Putamen (tissue), 1 donor: ENCODE data around the gene MRC1.

Experiments
- DNase-seq: peaks from one replicate; pipeline ENCODE4 v3.0.0-alpha.2; 2016; ENCODE audit warnings: low spot score

MRC1 gene

GRCh38 chr10:17795813-17796594 lies 13.1 kb upstream of the MRC1 start:
- DNase-seq, result no peak

- no peak for DNase-seq
Observed at GRCh38 chr10:17801507-17801906, 7.6 kb upstream of the MRC1 start.

- DNase-seq, result no peak
Observed at GRCh38 chr10:17802350-17802749, 6.8 kb upstream of the MRC1 start.

GRCh38 chr10:17802976-17803375 lies 6.2 kb upstream of the MRC1 start:
- no peak for DNase-seq

- DNase-seq, result no peak
Observed at GRCh38 chr10:17805330-17805729, 3.8 kb upstream of the MRC1 start.

GRCh38 chr10:17805921-17806577 lies 3.1 kb upstream of the MRC1 start:
- DNase-seq, result no peak

GRCh38 chr10:17811146-17811865 lies 2.2 kb downstream of the MRC1 start:
- DNase-seq, result no peak

- no peak for DNase-seq
Observed at GRCh38 chr10:17814973-17815372, 5.8 kb downstream of the MRC1 start.

GRCh38 chr10:17816199-17816598 lies 7.1 kb downstream of the MRC1 start:
- DNase-seq, result no peak

- no peak for DNase-seq
Observed at GRCh38 chr10:17817316-17817715, 8.2 kb downstream of the MRC1 start.

- DNase-seq, result no peak
Observed at GRCh38 chr10:17817790-17818189, 8.6 kb downstream of the MRC1 start.

- no peak for DNase-seq
Observed at GRCh38 chr10:17819836-17820235, 10.7 kb downstream of the MRC1 start.

GRCh38 chr10:17820943-17821342 lies 11.8 kb downstream of the MRC1 start:
- DNase-seq, result no peak

GRCh38 chr10:17821893-17822292 lies 12.7 kb downstream of the MRC1 start:
- no peak for DNase-seq

- DNase-seq, result no peak
Observed at GRCh38 chr10:17831341-17831740, 22.2 kb downstream of the MRC1 start.

GRCh38 chr10:17831896-17832295 lies 22.7 kb downstream of the MRC1 start:
- DNase-seq, result no peak

- no peak for DNase-seq
Observed at GRCh38 chr10:17833656-17834055, 24.5 kb downstream of the MRC1 start.

- DNase-seq, result no peak
Observed at GRCh38 chr10:17835688-17836087, 26.5 kb downstream of the MRC1 start.

- DNase-seq, result no peak
Observed at GRCh38 chr10:17836942-17837341, 27.8 kb downstream of the MRC1 start.

GRCh38 chr10:17838080-17838648 lies 29.0 kb downstream of the MRC1 start:
- DNase-seq, result peak; percentile 19

- DNase-seq, result no peak
Observed at GRCh38 chr10:17841050-17841449, 31.9 kb downstream of the MRC1 start.

GRCh38 chr10:17842641-17843040 lies 33.5 kb downstream of the MRC1 start:
- no peak for DNase-seq
